Chondrocyte (in vitro differentiated cells): ENCODE measurements around the gene MGRN1. TPM values are rescaled to one million over a fixed set of nuclear protein-coding genes. Genes with fewer than 3 reads are reported as not detected.

Experiments
- DNase-seq: peaks from one replicate; pipeline ENCODE4 v3.0.0; 2021; ENCODE audit warnings: mixed read lengths, low spot score
- H3K27ac Mint-ChIP-seq: one replicate; pipeline ENCODE4 v1.8.0; 2021; ENCODE audit warnings: mild to moderate bottlenecking, moderate library complexity, mixed read lengths; ENCODE audit not compliant: unreplicated experiment
- H3K27me3 Mint-ChIP-seq: 2 replicates; pipeline ENCODE4 v1.8.0; 2021; ENCODE audit warnings: low read depth, mixed read lengths
- H3K36me3 Mint-ChIP-seq: 2 replicates; pipeline ENCODE4 v1.8.0; 2021; ENCODE audit warnings: low read depth, mixed read lengths
- H3K4me1 Mint-ChIP-seq: 2 replicates; pipeline ENCODE4 v1.8.0; 2021; ENCODE audit warnings: low read depth, mild to moderate bottlenecking, mixed read lengths
- H3K4me3 Mint-ChIP-seq: one replicate; pipeline ENCODE4 v1.8.0; 2021; ENCODE audit warnings: mild to moderate bottlenecking, moderate library complexity, mixed read lengths; ENCODE audit not compliant: unreplicated experiment
- H3K9me3 Mint-ChIP-seq: 2 replicates; pipeline ENCODE4 v1.8.0; 2021; ENCODE audit warnings: low read depth, mixed read lengths
- total RNA-seq: library from RNA; stranded (reverse); gene quantifications from 3 replicates; pipeline ENCODE4 v1.2.1, GENCODE V29; 2021
- TF ChIP-seq, protein P1 (sequence below): fragments of 200-600 bp; sonication (generic); IDR thresholded peaks from 2 replicates; pipeline ENCODE4 v1.5.0; 2021; ENCODE audit warnings: antibody characterized with exemption, mild to moderate bottlenecking, moderate library complexity

The MGRN1 gene
- total RNA-seq, 1 donor from 2014 or later: 83.4 TPM

DNA sequence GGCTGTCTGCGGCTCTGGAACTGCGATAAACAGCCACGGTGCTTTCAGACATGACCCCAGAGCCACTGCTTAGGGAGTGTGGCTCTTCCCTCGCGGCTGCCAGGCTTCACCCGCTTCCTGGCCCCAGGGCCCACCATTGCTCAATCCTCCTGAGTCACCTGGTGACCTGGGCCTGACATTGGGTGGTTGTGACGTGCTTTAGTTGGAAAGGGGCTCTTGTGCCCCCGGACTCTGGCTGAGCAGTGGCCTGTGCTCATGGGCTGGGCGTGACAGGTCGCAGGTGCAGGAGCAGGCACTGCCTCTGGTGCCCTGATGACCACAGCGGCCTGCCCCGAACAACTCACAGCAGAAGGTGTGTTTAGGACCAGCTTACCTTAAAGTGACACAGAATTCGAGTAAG is 60.1 kb downstream of the MGRN1 start:
- H3K27me3 Mint-ChIP-seq: no peaks in the 10 kb centered on the region
- H3K9me3 Mint-ChIP-seq: no peaks in the 10 kb centered on the region
- H3K4me3 Mint-ChIP-seq: no peak overlapping the region
- no peak for DNase-seq
- no peak overlapping the region for H3K27ac Mint-ChIP-seq
- no peaks in the 10 kb centered on the region for H3K4me1 Mint-ChIP-seq
- H3K36me3 Mint-ChIP-seq: peaks cover 6% of the 10 kb centered on the region
- TF ChIP-seq, protein P1, sequence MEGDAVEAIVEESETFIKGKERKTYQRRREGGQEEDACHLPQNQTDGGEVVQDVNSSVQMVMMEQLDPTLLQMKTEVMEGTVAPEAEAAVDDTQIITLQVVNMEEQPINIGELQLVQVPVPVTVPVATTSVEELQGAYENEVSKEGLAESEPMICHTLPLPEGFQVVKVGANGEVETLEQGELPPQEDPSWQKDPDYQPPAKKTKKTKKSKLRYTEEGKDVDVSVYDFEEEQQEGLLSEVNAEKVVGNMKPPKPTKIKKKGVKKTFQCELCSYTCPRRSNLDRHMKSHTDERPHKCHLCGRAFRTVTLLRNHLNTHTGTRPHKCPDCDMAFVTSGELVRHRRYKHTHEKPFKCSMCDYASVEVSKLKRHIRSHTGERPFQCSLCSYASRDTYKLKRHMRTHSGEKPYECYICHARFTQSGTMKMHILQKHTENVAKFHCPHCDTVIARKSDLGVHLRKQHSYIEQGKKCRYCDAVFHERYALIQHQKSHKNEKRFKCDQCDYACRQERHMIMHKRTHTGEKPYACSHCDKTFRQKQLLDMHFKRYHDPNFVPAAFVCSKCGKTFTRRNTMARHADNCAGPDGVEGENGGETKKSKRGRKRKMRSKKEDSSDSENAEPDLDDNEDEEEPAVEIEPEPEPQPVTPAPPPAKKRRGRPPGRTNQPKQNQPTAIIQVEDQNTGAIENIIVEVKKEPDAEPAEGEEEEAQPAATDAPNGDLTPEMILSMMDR: no peak

DNA sequence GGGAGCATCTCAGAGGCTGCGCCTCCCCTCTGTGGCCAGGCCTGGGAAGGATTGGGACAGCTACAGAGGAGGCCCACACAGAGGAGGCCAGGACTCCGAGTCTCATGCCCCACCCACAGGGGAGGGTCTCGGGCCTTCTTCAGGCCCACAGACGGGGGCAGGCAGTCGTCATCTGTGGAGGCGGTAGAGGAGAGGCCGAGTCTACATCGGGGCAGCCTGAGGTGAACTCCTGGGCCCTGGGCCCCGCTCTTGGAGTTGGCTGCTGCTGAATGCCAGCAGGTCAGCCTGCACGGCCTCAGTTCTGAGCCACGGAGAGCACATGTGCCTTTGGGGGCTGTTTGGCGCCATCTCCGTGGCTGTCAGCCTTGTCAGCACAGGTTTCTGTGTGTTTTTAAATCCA is 60.7 kb downstream of the MGRN1 start:
- no peaks in the 10 kb centered on the region for H3K27me3 Mint-ChIP-seq
- no peaks in the 10 kb centered on the region for H3K4me1 Mint-ChIP-seq
- H3K9me3 Mint-ChIP-seq: no peaks in the 10 kb centered on the region
- peaks cover 6% of the 10 kb centered on the region for H3K36me3 Mint-ChIP-seq
- DNase-seq: no peak
- TF ChIP-seq, protein P1: no peak
- H3K27ac Mint-ChIP-seq: no peak overlapping the region
- H3K4me3 Mint-ChIP-seq: no peak overlapping the region

DNA sequence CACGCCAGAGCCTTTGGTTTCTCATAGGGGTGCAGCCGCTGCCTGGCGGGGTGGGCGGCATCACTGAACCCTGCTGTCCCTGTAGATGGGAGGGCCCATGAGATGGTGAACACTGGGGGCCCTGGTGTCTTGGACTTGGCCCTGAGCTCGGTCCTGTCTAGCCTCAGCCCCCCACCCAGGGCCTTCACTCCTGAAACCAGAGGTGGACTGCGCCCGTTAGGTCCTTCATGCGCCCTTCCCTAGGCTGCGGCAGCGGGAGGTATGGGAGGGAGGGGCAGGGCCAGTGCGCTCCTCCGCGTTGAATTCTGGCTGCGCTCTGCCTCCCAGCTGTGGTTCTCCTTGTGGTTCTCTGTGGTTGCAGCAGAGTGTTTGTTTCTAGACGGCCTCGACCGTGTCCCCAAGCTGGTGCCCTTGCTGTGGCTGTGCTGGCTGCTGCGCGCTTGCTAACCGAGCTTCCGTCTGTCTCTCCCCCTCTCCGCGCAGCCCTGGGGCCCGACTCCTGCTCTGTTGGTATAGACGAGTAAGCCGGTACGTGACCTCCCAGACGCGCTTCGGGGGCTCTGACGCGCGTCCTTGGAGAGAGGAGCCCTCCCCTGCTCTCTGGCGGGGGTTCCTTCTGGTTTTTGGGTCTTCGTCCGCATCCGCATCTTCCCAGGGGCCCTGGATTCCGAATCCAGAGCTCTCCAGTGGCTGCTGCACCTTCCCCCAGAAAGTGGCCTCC is 61.3 kb downstream of the MGRN1 start:
- no peaks in the 10 kb centered on the region for H3K4me1 Mint-ChIP-seq
- peak; percentile 92 for DNase-seq
- H3K4me3 Mint-ChIP-seq: no peak overlapping the region
- H3K27me3 Mint-ChIP-seq: no peaks in the 10 kb centered on the region
- H3K36me3 Mint-ChIP-seq: peaks cover 7% of the 10 kb centered on the region
- no peak overlapping the region for H3K27ac Mint-ChIP-seq
- TF ChIP-seq, protein P1: no peak
- no peaks in the 10 kb centered on the region for H3K9me3 Mint-ChIP-seq

DNA sequence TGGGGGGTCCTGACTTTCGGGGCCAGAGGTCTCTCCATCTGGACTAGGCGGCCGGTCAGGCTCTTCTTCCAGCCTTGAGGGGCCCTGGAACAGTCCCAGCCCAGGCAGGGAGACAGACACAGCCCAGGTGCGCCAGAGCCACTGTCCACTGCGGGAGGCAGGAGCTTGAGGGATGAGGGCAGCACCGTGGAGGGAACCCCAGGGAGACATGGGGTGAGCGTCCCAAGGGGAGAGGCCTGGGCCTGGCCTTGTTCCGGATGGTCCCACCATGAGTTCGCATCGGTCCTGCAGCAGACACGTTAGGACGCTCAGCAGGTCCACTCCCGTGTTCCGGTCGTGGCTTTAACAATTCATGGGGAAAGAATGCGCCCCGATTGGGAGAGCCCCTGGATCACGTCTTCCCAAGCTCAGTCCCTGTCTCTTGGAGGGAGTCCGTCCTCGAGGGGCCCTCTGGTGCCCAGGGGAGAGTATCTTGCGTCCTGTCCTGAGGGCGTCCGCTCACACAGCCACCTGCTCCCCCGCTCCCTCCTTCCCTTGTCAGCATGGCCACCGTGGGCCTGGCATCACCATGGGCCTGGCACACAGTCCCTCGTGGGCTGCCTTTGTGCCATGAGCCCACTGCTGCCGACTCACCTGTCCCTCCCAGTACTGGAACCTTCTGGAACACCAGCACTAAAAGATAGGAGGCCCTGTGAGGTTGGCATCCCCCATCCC is 62.0 kb downstream of the MGRN1 start:
- DNase-seq: peak; percentile 92
- no peaks in the 10 kb centered on the region for H3K27me3 Mint-ChIP-seq
- H3K36me3 Mint-ChIP-seq: peaks cover 7% of the 10 kb centered on the region
- H3K4me1 Mint-ChIP-seq: no peaks in the 10 kb centered on the region
- H3K9me3 Mint-ChIP-seq: no peaks in the 10 kb centered on the region
- H3K27ac Mint-ChIP-seq: no peak overlapping the region
- H3K4me3 Mint-ChIP-seq: no peak overlapping the region
- TF ChIP-seq, protein P1: no peak

DNA sequence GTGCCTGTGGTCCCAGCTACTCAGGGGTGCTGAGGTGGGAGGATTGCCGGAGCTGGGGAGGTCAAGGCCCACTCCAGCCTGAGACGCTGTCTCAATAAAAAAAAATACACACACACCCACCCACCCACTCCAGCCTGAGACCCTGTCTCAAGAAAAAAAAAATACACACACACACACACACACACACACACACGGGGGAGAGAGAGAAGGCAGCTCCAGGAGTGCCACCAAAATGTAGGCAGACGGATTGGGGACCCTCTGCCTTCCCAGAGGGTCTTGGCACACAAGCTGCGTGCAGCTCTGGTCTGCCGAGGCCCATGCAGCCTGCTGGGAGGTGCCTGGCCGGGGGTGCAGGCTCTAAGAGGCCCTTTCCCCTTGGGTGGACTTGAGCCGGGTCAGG is 62.8 kb downstream of the MGRN1 start:
- H3K27ac Mint-ChIP-seq: no peak overlapping the region
- H3K4me1 Mint-ChIP-seq: peaks cover 3% of the 10 kb centered on the region
- no peaks in the 10 kb centered on the region for H3K9me3 Mint-ChIP-seq
- H3K27me3 Mint-ChIP-seq: no peaks in the 10 kb centered on the region
- TF ChIP-seq, protein P1: no peak
- peaks cover 7% of the 10 kb centered on the region for H3K36me3 Mint-ChIP-seq
- H3K4me3 Mint-ChIP-seq: no peak overlapping the region
- DNase-seq: no peak
